ENCODE results near the gene PPM1D.

- TF ChIP-seq POLR2A (IDR thresholded peaks at IDR 0.05): no peak
- TF ChIP-seq, protein P1, sequence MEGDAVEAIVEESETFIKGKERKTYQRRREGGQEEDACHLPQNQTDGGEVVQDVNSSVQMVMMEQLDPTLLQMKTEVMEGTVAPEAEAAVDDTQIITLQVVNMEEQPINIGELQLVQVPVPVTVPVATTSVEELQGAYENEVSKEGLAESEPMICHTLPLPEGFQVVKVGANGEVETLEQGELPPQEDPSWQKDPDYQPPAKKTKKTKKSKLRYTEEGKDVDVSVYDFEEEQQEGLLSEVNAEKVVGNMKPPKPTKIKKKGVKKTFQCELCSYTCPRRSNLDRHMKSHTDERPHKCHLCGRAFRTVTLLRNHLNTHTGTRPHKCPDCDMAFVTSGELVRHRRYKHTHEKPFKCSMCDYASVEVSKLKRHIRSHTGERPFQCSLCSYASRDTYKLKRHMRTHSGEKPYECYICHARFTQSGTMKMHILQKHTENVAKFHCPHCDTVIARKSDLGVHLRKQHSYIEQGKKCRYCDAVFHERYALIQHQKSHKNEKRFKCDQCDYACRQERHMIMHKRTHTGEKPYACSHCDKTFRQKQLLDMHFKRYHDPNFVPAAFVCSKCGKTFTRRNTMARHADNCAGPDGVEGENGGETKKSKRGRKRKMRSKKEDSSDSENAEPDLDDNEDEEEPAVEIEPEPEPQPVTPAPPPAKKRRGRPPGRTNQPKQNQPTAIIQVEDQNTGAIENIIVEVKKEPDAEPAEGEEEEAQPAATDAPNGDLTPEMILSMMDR (IDR thresholded peaks at IDR 0.05): no peak
These were observed 53.6 kb downstream of the PPM1D start for GRCh38 chr17:60653569-60653968.
